ENCODE measurements around the gene PCSK6. TPM values are rescaled to one million over a fixed set of nuclear protein-coding genes. Genes with fewer than 3 reads are reported as not detected.

Gene PCSK6
- total RNA-seq, 1 donor from 2014 or later: 15.4 TPM

GRCh38 chr15:101498717-101499480 lies 9.4 kb upstream of the PCSK6 start:
- DNase-seq: no peak

GRCh38 chr15:101498076-101498716 lies 8.7 kb upstream of the PCSK6 start:
- no peak for DNase-seq

GRCh38 chr15:101497484-101498034 lies 8.1 kb upstream of the PCSK6 start:
- no peak for DNase-seq

- DNase-seq: no peak
Measured at GRCh38 chr15:101497017-101497416, 7.5 kb upstream of the PCSK6 start.

GRCh38 chr15:101496198-101496986 lies 6.9 kb upstream of the PCSK6 start:
- DNase-seq: no peak

- DNase-seq: no peak
Measured at GRCh38 chr15:101495334-101496197, 6.1 kb upstream of the PCSK6 start.

- no peak for DNase-seq
Measured at GRCh38 chr15:101494251-101494796, 4.8 kb upstream of the PCSK6 start.

GRCh38 chr15:101492766-101493692 lies 3.5 kb upstream of the PCSK6 start:
- DNase-seq: no peak

- DNase-seq: no peak
Measured at GRCh38 chr15:101491734-101492640, 2.5 kb upstream of the PCSK6 start.

GRCh38 chr15:101490922-101491733 lies 1.6 kb upstream of the PCSK6 start:
- DNase-seq: no peak

GRCh38 chr15:101490408-101490891 lies 943 bp upstream of the PCSK6 start:
- no peak for DNase-seq

- DNase-seq: no peak
Measured at GRCh38 chr15:101489237-101489598, 289 bp downstream of the PCSK6 start.

- DNase-seq: no peak
Measured at GRCh38 chr15:101488300-101489164, 975 bp downstream of the PCSK6 start.

- DNase-seq: no peak
Measured at GRCh38 chr15:101486696-101487459, 2.6 kb downstream of the PCSK6 start.

GRCh38 chr15:101483462-101483861 lies 6.0 kb downstream of the PCSK6 start:
- DNase-seq: no peak
